ENCODE measurements around the gene MED7. TPM values are rescaled to one million over a fixed set of nuclear protein-coding genes. Genes with fewer than 3 reads are reported as not detected.

The MED7 gene
- total and polyA plus RNA-seq, 11 donors: 6.9 to 11.0 (median 9.6) TPM

DNA sequence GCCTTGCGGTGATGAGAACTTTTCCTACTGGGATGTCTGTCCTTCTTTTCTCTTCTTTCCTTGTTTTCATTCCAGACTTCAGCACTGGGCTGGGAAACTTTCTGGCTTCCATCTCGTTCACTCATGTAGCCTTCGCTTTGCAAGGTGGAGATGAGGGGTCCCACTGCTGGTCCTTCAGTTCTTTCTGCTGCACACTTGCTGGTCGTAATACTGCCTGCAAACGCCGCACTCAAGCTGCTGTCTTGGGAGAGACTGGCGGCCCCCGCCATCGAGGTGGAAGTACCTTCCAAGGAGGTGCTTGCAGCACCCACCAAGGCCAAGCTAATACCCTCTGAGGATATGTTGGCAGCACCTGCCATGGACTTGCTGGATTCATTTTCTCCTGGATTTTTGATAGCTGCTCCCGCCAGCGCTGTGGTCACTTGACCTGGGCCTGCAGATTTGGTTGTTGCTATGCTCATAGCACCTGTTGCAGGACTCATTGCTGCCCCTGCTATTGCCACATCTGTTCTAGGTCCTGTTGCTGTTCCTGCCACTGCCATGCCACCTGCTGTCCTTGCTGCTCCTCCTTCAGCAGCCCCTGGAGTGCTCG lies 20.4 kb upstream of the MED7 start:
- peaks cover 0 to 15% (median 4%) of the 10 kb centered on the region in 9 donors for H3K27me3 ChIP-seq
- 88 to 97% (median 91%) methylated on average over 11 to 12 of the region's 12 CpGs for WGBS, 4 donors

DNA sequence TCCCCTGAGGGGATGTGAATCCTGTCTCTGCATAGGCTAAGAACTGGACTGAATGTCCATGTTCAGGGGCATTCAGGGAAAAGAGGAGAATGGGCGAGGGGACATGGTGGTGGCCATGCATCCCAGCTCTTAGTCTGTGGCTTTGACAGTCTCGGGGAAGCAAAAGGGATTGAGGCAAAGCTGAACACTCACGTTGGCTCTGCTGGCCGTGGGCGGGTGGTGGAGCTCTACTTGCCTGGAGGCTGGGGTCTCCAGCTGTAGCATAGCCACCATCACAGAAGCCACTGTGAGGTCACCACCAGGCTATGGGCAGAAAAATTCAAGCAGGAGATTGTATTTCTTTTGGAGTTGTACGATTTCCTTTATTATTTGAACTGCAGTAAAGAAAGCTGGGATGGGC lies 19.3 kb upstream of the MED7 start:
- no peaks in the 10 kb centered on the region for H3K36me3 ChIP-seq
- ATAC-seq (no peak), DNase-seq (no peak)
- intact Hi-C loops (cut with DNase I): loop anchor here in 1 of 10 donors (5.0 kb wide), 1 partner anchor 150 kb away; no protein-coding TSS in a partner anchor
- H3K27me3 ChIP-seq: peaks cover 0 to 13% (median 0%) of the 10 kb centered on the region in 9 donors
- TF ChIP-seq POLR2A (IDR thresholded peaks at IDR 0.05): no peak
- TF ChIP-seq, protein P1, sequence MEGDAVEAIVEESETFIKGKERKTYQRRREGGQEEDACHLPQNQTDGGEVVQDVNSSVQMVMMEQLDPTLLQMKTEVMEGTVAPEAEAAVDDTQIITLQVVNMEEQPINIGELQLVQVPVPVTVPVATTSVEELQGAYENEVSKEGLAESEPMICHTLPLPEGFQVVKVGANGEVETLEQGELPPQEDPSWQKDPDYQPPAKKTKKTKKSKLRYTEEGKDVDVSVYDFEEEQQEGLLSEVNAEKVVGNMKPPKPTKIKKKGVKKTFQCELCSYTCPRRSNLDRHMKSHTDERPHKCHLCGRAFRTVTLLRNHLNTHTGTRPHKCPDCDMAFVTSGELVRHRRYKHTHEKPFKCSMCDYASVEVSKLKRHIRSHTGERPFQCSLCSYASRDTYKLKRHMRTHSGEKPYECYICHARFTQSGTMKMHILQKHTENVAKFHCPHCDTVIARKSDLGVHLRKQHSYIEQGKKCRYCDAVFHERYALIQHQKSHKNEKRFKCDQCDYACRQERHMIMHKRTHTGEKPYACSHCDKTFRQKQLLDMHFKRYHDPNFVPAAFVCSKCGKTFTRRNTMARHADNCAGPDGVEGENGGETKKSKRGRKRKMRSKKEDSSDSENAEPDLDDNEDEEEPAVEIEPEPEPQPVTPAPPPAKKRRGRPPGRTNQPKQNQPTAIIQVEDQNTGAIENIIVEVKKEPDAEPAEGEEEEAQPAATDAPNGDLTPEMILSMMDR (IDR thresholded peaks at IDR 0.05): no peak
- WGBS, 4 donors: 80 to 89% (median 84%) methylated on average over 5 to 6 of the region's 6 CpGs
- no peak overlapping the region for H3K4me3 ChIP-seq
- no peak overlapping the region for H3K27ac ChIP-seq
- peaks cover 0 to 5% (median 0%) of the 10 kb centered on the region in 12 donors for H3K4me1 ChIP-seq
- no peaks in the 10 kb centered on the region for H3K9me3 ChIP-seq

More for the DNA sequence above, 20.4 kb upstream of the MED7 start:
- Histone ChIP-seq H3K36me3 (no peaks in the 10 kb centered on the region), H3K4me1 (peaks cover 0 to 5% (median 0%) of the 10 kb centered on the region in 12 donors), H3K9me3 (no peaks in the 10 kb centered on the region), H3K27ac (no peak overlapping the region), H3K4me3 (no peak overlapping the region)
- intact Hi-C loops (cut with DNase I): loop anchor here in 1 of 10 donors (5.0 kb wide), 1 partner anchor 149 kb away; no protein-coding TSS in a partner anchor
- TF ChIP-seq, protein P1 (IDR thresholded peaks at IDR 0.05): no peak
- no peak for TF ChIP-seq POLR2A (IDR thresholded peaks at IDR 0.05)
- DNase-seq (no peak), ATAC-seq (no peak)

DNA sequence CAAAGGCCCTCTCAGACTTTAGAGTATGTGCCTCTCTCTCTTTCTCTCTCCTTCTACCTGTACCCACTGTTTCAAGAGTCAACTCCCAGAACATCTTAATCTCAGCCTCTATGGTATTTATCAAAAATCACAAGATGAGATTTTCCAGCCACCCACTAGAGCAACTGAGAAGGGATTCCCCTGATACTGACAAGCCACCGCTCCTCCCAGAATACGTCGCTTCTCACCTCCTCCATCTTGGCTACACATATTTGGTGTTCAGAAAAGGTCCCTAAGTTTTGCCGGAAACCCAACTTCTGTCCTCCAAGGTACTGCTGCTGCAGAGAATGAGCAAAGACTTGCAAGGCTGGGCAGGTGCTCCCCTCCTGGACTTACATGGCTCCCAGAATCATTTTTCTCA lies 17.3 kb upstream of the MED7 start:
- Histone ChIP-seq H3K27me3 (peaks cover 0 to 13% (median 0%) of the 10 kb centered on the region in 9 donors), H3K4me1 (peaks cover 0 to 5% (median 0%) of the 10 kb centered on the region in 12 donors), H3K9me3 (no peaks in the 10 kb centered on the region), H3K4me3 (no peak overlapping the region), H3K36me3 (no peaks in the 10 kb centered on the region), H3K27ac (peak overlapping the region in 1 of 12 donors; percentile 42)
- WGBS, 4 donors: 75 to 83% (median 78%) methylated on average over 4 of the region's 4 CpGs
- DNase-seq (no peak), ATAC-seq (no peak)
- intact Hi-C loops (cut with DNase I): loop anchor here in 1 of 10 donors (5.0 kb wide), 1 partner anchor 152 kb away; no protein-coding TSS in a partner anchor
- TF ChIP-seq, protein P1 (IDR thresholded peaks at IDR 0.05): no peak
- TF ChIP-seq POLR2A (IDR thresholded peaks at IDR 0.05): no peak

DNA sequence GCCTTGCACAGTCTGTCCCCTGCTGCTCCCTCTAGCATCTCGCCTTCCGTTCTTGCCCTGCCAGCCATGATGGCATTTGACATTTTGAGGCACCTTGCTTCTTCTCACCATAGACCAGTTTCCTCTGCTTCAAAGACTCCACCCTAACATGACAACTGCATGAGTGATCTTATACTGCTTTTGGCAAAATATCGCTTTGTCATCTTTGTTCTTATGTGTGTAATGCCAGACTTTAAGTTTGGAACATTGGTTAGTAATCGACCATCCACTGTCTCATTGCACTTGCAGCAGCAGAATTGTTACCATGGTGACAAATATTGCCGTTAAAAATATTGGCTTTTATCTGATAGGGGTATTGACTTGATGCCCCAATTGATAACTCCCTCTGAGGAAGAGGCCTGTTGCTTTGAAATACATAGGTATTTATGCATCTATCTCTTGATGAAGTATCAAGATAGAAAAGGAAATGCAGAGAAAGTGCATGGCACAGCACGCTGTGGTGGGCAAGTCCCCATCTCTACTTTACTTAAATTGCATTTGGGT lies 16.6 kb upstream of the MED7 start:
- H3K36me3 ChIP-seq: no peaks in the 10 kb centered on the region
- no peak for TF ChIP-seq POLR2A (IDR thresholded peaks at IDR 0.05)
- TF ChIP-seq, protein P1 (IDR thresholded peaks at IDR 0.05): no peak
- H3K9me3 ChIP-seq: no peaks in the 10 kb centered on the region
- DNase-seq (no peak), ATAC-seq (no peak)
- H3K4me1 ChIP-seq: peaks cover 0 to 5% (median 0%) of the 10 kb centered on the region in 12 donors
- no peak overlapping the region for H3K4me3 ChIP-seq
- peaks cover 0 to 13% (median 0%) of the 10 kb centered on the region in 9 donors for H3K27me3 ChIP-seq
- 87 to 91% (median 89%) methylated on average over 6 of the region's 6 CpGs for WGBS, 4 donors
- intact Hi-C loops (cut with DNase I): loop anchor here in 2 of 10 donors (10.0 kb wide), 2 partner anchors 86 to 156 kb away; no protein-coding TSS in a partner anchor
- H3K27ac ChIP-seq: peak overlapping the region in 1 of 12 donors; percentile 42

Data from heart left ventricle (tissue), 16 donors.